Stimulated activated CD8-positive, alpha-beta memory T cell treated with anti-CD3 and anti-CD28 coated beads, Interleukin-7, amount 100 ng/mL, for 4 hours (primary cell): ENCODE measurements around the gene ANKRD65.
A peak's percentile ranks its signal among the peaks of the same experiment; 100 is the strongest.
"Not testable (repeated sequence)": the region's sequence is repeated elsewhere in the genome, so short reads cannot be mapped to it uniquely, and the experiment has no call there.

ENCODE experiments used
- DNase-seq, 2 donors: peaks; one replicate each; pipeline ENCODE4 v3.0.0-alpha.2; 2020; ENCODE audit warnings: low read depth in 2 of 2

The ANKRD65 gene

GRCh38 chr1:1371746-1372711 is 49.0 kb downstream of the ANKRD65 start:
- peak; percentile 47 to 60 for DNase-seq

GRCh38 chr1:1371364-1371745 is 49.7 kb downstream of the ANKRD65 start:
- peak; percentile 39 to 43 for DNase-seq

GRCh38 chr1:1370771-1371300 is 50.2 kb downstream of the ANKRD65 start:
- no peak for DNase-seq

GRCh38 chr1:1370094-1370493 is 51.0 kb downstream of the ANKRD65 start:
- DNase-seq: not testable (repeated sequence)
